ENCODE results near the gene RANBP17.

RANBP17 gene

GRCh38 chr5:171316258-171317121 lies 454.7 kb downstream of the RANBP17 start:
- DNase-seq (ENCODE audit: low read depth): no peak

DNA sequence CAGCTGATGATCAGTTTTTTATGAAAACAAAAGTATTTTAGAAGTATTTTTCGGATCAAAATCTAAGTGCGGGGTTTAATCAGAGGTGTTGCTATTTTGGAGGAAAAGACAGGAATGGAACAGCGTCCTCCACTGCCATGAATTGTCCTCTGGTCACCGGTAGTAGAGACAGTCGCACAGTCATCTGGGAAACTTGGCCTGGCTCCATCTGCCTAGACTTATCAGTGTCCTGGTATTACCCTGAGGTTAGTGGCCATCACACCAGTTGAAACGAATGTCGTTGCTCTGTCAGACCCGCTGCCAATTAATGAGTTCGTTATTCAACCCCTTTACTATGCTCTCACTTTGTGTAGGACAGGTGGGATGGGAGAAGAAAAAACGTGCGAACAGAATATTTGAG lies 455.4 kb downstream of the RANBP17 start:
- DNase-seq (ENCODE audit: low read depth): no peak

DNA sequence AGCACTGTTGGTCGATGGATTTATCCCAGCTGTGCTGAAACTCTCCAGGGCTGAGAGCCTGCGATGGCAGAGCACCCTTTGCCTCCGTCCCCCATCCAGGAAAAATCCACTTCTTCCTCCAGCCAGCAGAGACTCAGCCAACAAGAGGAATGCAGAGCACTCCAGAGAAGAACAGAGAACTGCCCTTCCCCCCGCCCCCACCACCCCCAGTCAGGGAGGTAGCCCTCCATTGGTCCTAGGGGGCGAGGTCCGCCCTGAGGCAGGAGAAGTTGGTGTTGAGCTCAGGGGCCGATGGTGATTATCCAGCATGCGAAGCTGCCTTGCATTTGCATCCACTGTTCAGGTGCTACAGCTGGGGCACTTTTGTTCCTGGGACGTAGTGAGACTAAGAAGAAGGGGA lies 456.2 kb downstream of the RANBP17 start:
- DNase-seq (ENCODE audit: low read depth): no peak

- no peak for DNase-seq (ENCODE audit: low read depth)
These were observed 459.6 kb downstream of the RANBP17 start for GRCh38 chr5:171321447-171321846.

- no peak for DNase-seq (ENCODE audit: low read depth)
These were observed 460.7 kb downstream of the RANBP17 start for GRCh38 chr5:171322527-171322926.

- no peak for DNase-seq (ENCODE audit: low read depth)
These were observed 461.2 kb downstream of the RANBP17 start for GRCh38 chr5:171323007-171323406.

DNA sequence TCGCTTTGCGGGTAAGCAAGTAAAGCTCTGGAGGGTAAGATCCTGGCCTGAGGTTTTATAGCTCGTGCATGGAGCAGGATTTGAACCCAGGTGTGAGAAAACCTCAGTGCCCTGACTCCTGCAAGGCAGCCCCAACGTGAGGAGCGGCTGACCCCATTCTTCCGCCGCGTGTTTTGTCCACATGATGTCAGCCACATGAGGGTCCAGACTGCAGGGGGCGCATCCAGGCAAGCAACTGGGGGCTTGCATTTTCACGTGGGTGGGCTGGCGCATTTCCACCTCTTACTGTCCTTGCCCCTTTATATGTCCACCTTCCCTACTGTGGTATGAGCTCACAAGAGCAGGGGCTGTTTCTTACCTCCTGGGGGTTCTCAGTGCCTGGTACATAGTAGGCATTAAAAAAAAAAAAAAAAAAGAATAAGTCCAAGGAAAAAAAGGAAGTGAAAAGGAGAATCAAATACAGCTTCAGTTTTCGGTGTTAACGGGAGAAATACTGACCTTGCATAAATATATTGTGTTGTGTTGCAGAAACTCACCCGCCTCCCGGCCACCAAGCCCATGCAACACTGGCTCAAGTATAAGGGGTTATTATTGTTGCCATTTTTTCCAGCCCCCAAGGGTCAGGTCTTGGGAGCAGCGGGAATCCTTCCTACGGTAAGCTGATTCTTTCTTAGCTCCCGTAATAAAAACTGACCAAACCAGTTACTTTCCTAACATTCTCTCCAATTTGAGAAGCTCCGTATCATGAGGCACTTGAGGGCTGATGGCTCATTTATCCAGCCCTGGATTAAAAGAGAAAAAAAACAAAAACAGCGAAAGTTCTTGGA lies 462.2 kb downstream of the RANBP17 start:
- DNase-seq (ENCODE audit: low read depth): no peak

- DNase-seq (ENCODE audit: low read depth): no peak
These were observed 468.2 kb downstream of the RANBP17 start for GRCh38 chr5:171330021-171330420.

DNA sequence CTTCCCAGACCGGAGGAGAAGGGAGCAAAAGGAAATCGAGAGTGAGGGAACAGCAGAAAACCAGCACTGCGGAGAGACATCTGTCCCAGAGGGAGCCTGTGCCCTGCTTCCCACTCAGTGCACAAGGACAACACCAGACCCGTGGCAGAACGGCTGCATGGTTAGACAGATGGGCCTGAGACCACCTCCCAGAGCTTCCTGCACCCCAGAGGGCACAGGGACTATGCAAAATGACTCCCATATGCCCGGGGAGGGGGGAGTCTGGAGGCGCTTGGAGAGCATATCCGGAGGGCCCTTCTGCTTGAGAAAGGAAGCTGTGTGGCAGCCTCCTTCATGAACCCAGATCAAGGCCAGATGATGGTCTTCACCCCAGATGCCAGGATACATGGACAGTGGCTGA lies 473.8 kb downstream of the RANBP17 start:
- DNase-seq (ENCODE audit: low read depth): no peak

DNA sequence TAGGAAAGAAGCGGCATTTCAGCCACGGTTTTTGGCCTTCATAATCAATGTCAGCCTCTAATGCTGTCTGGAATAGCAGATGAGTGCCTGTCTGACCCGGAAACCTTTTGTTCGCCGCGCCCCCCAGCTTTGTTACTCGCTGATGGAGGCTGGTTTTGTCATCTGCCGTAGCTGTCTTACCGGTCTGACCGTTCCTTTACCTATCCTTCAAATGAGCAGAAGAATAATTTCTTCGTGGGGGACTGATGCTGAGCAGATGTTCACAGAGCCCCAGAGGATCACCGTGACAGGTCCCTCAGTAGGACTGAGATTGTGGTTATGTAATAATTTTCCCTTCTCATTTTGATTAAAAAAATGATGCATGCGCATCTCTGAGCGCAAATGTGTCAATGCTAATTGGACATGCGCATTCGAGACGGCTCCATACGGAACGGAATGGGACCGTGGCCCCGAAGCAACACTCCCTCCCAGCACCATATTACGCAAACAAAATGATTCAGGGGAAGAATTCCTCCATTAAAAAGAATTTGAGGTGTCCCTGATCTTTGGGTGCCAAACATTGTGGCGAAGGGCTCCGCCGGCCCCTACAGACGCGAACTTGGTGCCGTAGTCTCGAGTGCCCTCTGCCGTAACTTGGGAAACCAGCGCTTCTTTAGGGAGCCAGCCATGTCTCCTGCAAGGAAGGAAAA lies 474.8 kb downstream of the RANBP17 start:
- DNase-seq (ENCODE audit: low read depth): no peak

DNA sequence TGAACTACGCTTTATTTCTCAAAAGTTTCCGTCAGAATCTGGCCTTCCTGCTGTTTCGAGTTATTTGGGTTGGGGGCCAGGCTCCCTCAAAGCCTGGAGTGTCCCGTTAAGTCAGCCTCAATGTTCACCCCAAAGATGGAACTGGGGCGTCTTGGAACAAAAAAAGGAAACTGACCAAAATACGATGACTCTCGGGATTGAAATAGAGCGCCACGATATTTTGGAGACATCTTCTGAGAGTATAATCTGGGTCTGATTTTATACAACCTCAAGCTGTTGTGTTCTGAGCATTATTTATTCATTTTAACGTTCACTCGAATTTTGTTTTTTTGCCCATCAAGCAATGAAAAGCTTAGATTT lies 475.4 kb downstream of the RANBP17 start:
- DNase-seq (ENCODE audit: low read depth): no peak

DNA sequence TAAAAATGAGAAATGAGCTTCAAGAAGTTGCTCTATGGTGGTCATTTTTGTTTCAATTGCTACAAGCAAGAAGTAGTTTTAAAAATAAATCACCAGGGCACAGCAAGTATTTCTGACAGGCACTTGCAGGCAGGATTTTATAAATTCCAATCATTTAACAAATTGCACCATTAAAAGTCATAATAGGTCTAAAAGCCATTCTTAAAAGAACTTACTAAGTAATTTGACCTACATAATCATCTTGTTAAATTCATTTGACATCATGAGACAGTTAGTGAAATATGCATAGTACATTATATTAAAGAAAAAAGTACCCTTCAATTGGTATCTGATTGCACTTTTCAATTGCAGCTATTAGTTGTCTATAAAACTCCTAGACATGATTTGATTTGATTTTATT lies 478.2 kb downstream of the RANBP17 start:
- no peak for DNase-seq (ENCODE audit: low read depth)

- DNase-seq (ENCODE audit: low read depth): no peak
These were observed 478.7 kb downstream of the RANBP17 start for GRCh38 chr5:171340491-171340890.

- peak; percentile 5 for DNase-seq (ENCODE audit: low read depth)
These were observed 480.7 kb downstream of the RANBP17 start for GRCh38 chr5:171342362-171343111.

DNA sequence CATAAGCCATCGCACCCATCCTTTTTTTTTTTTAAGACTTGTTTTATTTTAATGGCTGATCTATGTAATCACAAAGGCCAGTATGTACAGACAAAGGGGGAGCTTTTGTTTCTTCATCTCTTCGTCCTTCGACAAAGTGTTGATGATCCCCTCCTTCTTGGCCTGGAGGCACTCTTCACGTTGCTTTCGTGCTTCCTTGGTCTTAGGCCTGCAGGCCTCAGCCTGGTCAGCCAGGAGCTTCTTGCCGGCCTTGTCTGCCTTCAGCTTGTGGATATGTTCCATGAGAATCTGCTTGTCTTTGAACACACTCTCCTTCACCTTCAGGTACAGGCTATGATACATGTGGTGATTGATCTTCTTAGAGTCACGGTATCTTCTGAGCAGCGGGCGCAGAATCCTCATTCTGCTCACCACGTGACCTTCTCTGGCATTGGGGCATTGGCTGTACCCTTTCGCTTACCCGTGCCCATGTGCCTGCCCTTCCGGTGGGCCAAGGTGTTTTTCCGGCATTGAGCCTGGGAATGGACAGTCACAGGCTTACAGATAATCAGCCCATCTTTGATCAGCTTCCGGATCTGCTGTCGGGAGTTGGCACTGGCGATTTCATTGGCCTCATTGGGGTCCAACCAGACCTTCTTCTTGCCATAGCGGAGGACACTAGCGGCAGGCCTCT lies 483.3 kb downstream of the RANBP17 start:
- DNase-seq (ENCODE audit: low read depth): no peak

All from activated T-cell treated with anti-CD3 and anti-CD28 coated beads for 48 hours (primary cell).